D721Med (cell line): Measurements from ENCODE around the gene HNRNPUL1.

ENCODE experiments used
- DNase-seq: peaks from one replicate; pipeline ENCODE4 v3.0.0; 2011; ENCODE audit warnings: low spot score; ENCODE audit not compliant: insufficient read length
- FAIRE-seq: peaks from 2 replicates; lab custom pipeline; 2011; peaks lifted over from hg19 to GRCh38; lab: Jason Lieb, UNC
- TF ChIP-seq, protein P1 (sequence below): IDR thresholded peaks from 2 replicates; pipeline ENCODE4 v1.5.1; 2012; ENCODE audit warnings: mild to moderate bottlenecking, control low read depth; ENCODE audit not compliant: insufficient read depth; ENCODE audit errors: missing control alignments

Gene HNRNPUL1

GRCh38 chr19:41263850-41264580 lies at the start of gene HNRNPUL1:
Gene HNRNPUL1 (plus strand): TSS chr19:41264372. CDS start chr19:41264504, 132 bp downstream.
- DNase-seq = peak; percentile 92
- FAIRE-seq = peak; percentile 87
- TF ChIP-seq, protein P1, sequence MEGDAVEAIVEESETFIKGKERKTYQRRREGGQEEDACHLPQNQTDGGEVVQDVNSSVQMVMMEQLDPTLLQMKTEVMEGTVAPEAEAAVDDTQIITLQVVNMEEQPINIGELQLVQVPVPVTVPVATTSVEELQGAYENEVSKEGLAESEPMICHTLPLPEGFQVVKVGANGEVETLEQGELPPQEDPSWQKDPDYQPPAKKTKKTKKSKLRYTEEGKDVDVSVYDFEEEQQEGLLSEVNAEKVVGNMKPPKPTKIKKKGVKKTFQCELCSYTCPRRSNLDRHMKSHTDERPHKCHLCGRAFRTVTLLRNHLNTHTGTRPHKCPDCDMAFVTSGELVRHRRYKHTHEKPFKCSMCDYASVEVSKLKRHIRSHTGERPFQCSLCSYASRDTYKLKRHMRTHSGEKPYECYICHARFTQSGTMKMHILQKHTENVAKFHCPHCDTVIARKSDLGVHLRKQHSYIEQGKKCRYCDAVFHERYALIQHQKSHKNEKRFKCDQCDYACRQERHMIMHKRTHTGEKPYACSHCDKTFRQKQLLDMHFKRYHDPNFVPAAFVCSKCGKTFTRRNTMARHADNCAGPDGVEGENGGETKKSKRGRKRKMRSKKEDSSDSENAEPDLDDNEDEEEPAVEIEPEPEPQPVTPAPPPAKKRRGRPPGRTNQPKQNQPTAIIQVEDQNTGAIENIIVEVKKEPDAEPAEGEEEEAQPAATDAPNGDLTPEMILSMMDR = no peak

GRCh38 chr19:41217741-41218140 lies 46.4 kb upstream of the HNRNPUL1 start:
- FAIRE-seq = no peak
- TF ChIP-seq, protein P1 = no peak
- no peak for DNase-seq

- no peak for DNase-seq
- TF ChIP-seq, protein P1 = no peak
- no peak for FAIRE-seq
These were observed 45.9 kb upstream of the HNRNPUL1 start for GRCh38 chr19:41218249-41218614.

GRCh38 chr19:41218615-41219507 lies 45.3 kb upstream of the HNRNPUL1 start, which contains the start of gene AXL:
Gene AXL (plus strand): TSS chr19:41219223. CDS start chr19:41219393, 170 bp downstream.
- FAIRE-seq = no peak
- no peak for DNase-seq
- TF ChIP-seq, protein P1 = no peak

DNA sequence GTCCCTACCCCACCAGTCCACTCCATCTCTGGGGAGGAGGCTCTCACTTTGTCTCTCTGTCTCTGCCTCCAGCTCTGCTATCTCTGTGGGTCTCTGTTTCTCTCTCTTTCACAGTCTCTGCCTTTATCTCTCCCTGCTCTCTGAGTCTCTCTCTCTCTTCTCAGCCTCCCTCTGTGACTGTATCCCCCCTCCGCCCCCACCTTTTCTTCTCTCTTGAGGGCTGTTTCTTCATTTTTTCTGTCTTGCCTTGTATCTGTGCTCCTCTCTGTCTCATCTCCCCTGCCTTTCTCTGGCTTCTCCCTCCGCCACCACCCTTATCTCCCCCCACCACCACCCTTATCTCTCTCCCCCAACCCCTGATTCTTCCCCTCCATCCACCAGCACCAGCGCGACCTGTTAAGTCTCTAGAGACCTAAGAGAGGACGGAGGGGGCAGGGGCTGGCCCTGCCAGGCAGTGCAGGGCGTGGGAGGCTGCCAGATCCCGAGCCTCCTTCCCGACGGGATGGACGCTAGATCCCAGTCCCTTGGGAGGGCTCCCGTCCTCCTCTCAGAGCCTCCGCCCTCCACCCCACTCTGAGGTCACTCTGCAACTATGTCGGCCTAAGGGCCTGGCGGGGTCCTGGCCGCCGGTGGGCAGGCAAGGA lies 44.1 kb upstream of the HNRNPUL1 start:
- DNase-seq (no peak), FAIRE-seq (no peak)
- TF ChIP-seq, protein P1 = no peak

GRCh38 chr19:41220811-41221210 lies 43.4 kb upstream of the HNRNPUL1 start:
- FAIRE-seq (no peak), DNase-seq (no peak)
- TF ChIP-seq, protein P1 = no peak
